IPS-18c (cell line): ENCODE data around the gene IER5L.
A peak's percentile ranks its signal among the peaks of the same experiment; 100 is the strongest.
"Not testable (repeated sequence)": the region's sequence is repeated elsewhere in the genome, so short reads cannot be mapped to it uniquely, and the experiment has no call there.

Source experiments
- H3K4me3 ChIP-seq: 2 replicates; pipeline ENCODE4 v1.7.0; 2013; ENCODE audit warnings: low read depth, mild to moderate bottlenecking, low read length, moderate library complexity; ENCODE audit not compliant: insufficient read depth
- H3K9me3 ChIP-seq: one replicate; pipeline ENCODE4 v1.6.1; 2013; ENCODE audit warnings: mild to moderate bottlenecking, low read length, moderate library complexity; ENCODE audit not compliant: control insufficient read depth, insufficient read depth

Gene IER5L

GRCh38 chr9:129208207-129209032 is 30.4 kb upstream of the IER5L start:
- no peaks in the 10 kb centered on the region for H3K9me3 ChIP-seq
- peak overlapping the region; percentile 79 for H3K4me3 ChIP-seq

- no peak overlapping the region for H3K4me3 ChIP-seq
Observed at GRCh38 chr9:129206905-129207304, 28.8 kb upstream of the IER5L start.

GRCh38 chr9:129206401-129206800 is 28.3 kb upstream of the IER5L start:
- Histone ChIP-seq H3K9me3 (no peaks in the 10 kb centered on the region), H3K4me3 (no peak overlapping the region)

More at GRCh38 chr9:129206905-129207304, 28.8 kb upstream of the IER5L start:
- no peaks in the 10 kb centered on the region for H3K9me3 ChIP-seq

- Histone ChIP-seq H3K4me3 (no peak overlapping the region), H3K9me3 (no peaks in the 10 kb centered on the region)
Observed at GRCh38 chr9:129204840-129205239, 26.8 kb upstream of the IER5L start.

- no peaks in the 10 kb centered on the region for H3K9me3 ChIP-seq
- peak overlapping the region; percentile 68; the same call in 1 of the 2 replicates for H3K4me3 ChIP-seq
Observed at GRCh38 chr9:129203556-129203909, 25.5 kb upstream of the IER5L start.

GRCh38 chr9:129202613-129203555 is 24.8 kb upstream of the IER5L start:
- peak overlapping the region; percentile 68 for H3K4me3 ChIP-seq

GRCh38 chr9:129201866-129202265 is 23.8 kb upstream of the IER5L start:
- Histone ChIP-seq H3K4me3 (no peak overlapping the region), H3K9me3 (no peaks in the 10 kb centered on the region)

More at GRCh38 chr9:129202613-129203555, 24.8 kb upstream of the IER5L start:
- no peaks in the 10 kb centered on the region for H3K9me3 ChIP-seq

GRCh38 chr9:129201289-129201688 is 23.2 kb upstream of the IER5L start:
- H3K4me3 ChIP-seq = no peak overlapping the region
- H3K9me3 ChIP-seq = no peaks in the 10 kb centered on the region

GRCh38 chr9:129200255-129200654 is 22.2 kb upstream of the IER5L start:
- H3K9me3 ChIP-seq = no peaks in the 10 kb centered on the region
- no peak overlapping the region for H3K4me3 ChIP-seq

GRCh38 chr9:129199044-129199435 is 21.0 kb upstream of the IER5L start:
- Histone ChIP-seq H3K4me3 (no peak overlapping the region), H3K9me3 (no peaks in the 10 kb centered on the region)

GRCh38 chr9:129198319-129199043 is 20.4 kb upstream of the IER5L start:
- Histone ChIP-seq H3K9me3 (peaks cover under 1% of the 10 kb centered on the region), H3K4me3 (peak overlapping the region; percentile 15; the same call in 1 of the 2 replicates)

- no peak overlapping the region for H3K4me3 ChIP-seq
- H3K9me3 ChIP-seq = peaks cover 3% of the 10 kb centered on the region
Observed at GRCh38 chr9:129197978-129198318, 19.9 kb upstream of the IER5L start.

GRCh38 chr9:129197045-129197444 is 19.0 kb upstream of the IER5L start:
- H3K4me3 ChIP-seq, H3K9me3 ChIP-seq: not testable (repeated sequence)

GRCh38 chr9:129195606-129196005 is 17.5 kb upstream of the IER5L start:
- H3K4me3 ChIP-seq = no peak overlapping the region

GRCh38 chr9:129194221-129194620 is 16.2 kb upstream of the IER5L start:
- Histone ChIP-seq H3K4me3 (no peak overlapping the region), H3K9me3 (peaks cover 7% of the 10 kb centered on the region)

More at GRCh38 chr9:129195606-129196005, 17.5 kb upstream of the IER5L start:
- peaks cover 5% of the 10 kb centered on the region for H3K9me3 ChIP-seq

GRCh38 chr9:129193655-129194054 is 15.6 kb upstream of the IER5L start:
- H3K4me3 ChIP-seq = no peak overlapping the region
- peaks cover 9% of the 10 kb centered on the region for H3K9me3 ChIP-seq

- Histone ChIP-seq H3K4me3 (no peak overlapping the region), H3K9me3 (peaks cover 9% of the 10 kb centered on the region)
Observed at GRCh38 chr9:129191234-129191633, 13.2 kb upstream of the IER5L start.
